A673 (cell line): ENCODE results near the gene COG6. TPM values are rescaled to one million over a fixed set of nuclear protein-coding genes. Genes with fewer than 3 reads are reported as not detected.

Source experiments
- BruUV-seq: library from RNA; stranded (reverse); fragments of 400-500 nt; replicated peaks from 2 replicates; lab custom pipeline; 2021; lab: Mats Ljungman, UMichigan
- CTCF ChIA-PET: fragments of 300-600 bp; sonication (Branson Sonifier 250); formaldehyde crosslinking; loops from one replicate; lab custom pipeline; 2022; ENCODE audit warnings: antibody characterized with exemption; lab: Charles Lee
- POLR2A ChIA-PET: fragments of 300-600 bp; sonication (Branson Sonifier 250); formaldehyde crosslinking; loops from one replicate; lab custom pipeline; 2022; ENCODE audit warnings: antibody characterized with exemption; ENCODE audit not compliant: low non-redundant PET; lab: Charles Lee
- DNase-seq: peaks from one replicate; pipeline ENCODE4 v3.0.0-alpha.2; 2015; ENCODE audit warnings: low spot score
- H3K27ac ChIP-seq: fragments of 200-600 bp; sonication (generic); 2 replicates; pipeline ENCODE4 v1.5.1; 2016; ENCODE audit warnings: mixed run types, low read depth, mild to moderate bottlenecking, mixed read lengths, antibody characterized with exemption, low read length; ENCODE audit not compliant: poor library complexity, severe bottlenecking
- H3K27me3 ChIP-seq: fragments of 200-600 bp; sonication (generic); replicated peaks from 2 replicates; pipeline ENCODE4 v1.6.1; 2017; ENCODE audit warnings: mixed run types, low read depth, mild to moderate bottlenecking, mixed read lengths, antibody characterized with exemption, low read length; ENCODE audit not compliant: insufficient read depth, poor library complexity
- H3K36me3 ChIP-seq: fragments of 200-600 bp; sonication (generic); 2 replicates; pipeline ENCODE4 v1.6.1; 2016; ENCODE audit warnings: mixed run types, mild to moderate bottlenecking, mixed read lengths, antibody characterized with exemption, low read length; ENCODE audit not compliant: insufficient read depth, poor library complexity, severe bottlenecking
- H3K4me1 ChIP-seq: fragments of 200-600 bp; sonication (generic); 2 replicates; pipeline ENCODE4 v1.6.1; 2017; ENCODE audit warnings: mixed run types, mild to moderate bottlenecking, mixed read lengths, antibody characterized with exemption, low read length; ENCODE audit not compliant: insufficient read depth, poor library complexity, severe bottlenecking
- H3K4me3 ChIP-seq: fragments of 200-600 bp; sonication (generic); 2 replicates; pipeline ENCODE4 v1.5.1; 2016; ENCODE audit warnings: low read depth, mixed run types, mild to moderate bottlenecking, mixed read lengths, low read length; ENCODE audit not compliant: poor library complexity, severe bottlenecking
- H3K9me3 ChIP-seq: fragments of 200-600 bp; sonication (generic); 2 replicates; pipeline ENCODE4 v1.6.1; 2016; ENCODE audit warnings: mixed run types, low read depth, mild to moderate bottlenecking, mixed read lengths, antibody characterized with exemption, low read length; ENCODE audit not compliant: poor library complexity, severe bottlenecking
- CTCF ChIP-seq: fragments of 300-800, 200-600 bp; sonication (generic); conservative IDR thresholded peaks from 2 replicates; pipeline ENCODE4 v1.5.1; 2017; ENCODE audit warnings: low read depth, mild to moderate bottlenecking, antibody characterized with exemption, low read length, moderate library complexity, mixed read lengths
- EZH2 ChIP-seq: fragments of 200-600 bp; sonication (generic); IDR thresholded peaks from 2 replicates; pipeline ENCODE4 v1.6.1; 2017; ENCODE audit warnings: borderline replicate concordance, low read depth, mild to moderate bottlenecking, mixed read lengths, antibody characterized with exemption, low read length; ENCODE audit not compliant: poor library complexity, severe bottlenecking
- intact Hi-C: fragments of 100-400 bp; cut with micrococcal nuclease; formaldehyde crosslinking; loops from one replicate; pipeline ENCODE4 v1.10.0; 2022; ENCODE audit not compliant: unreplicated experiment
- total RNA-seq: library from RNA; stranded (reverse); gene quantifications from 2 replicates; pipeline ENCODE4 v1.2.3, GENCODE V29; 2021

The COG6 gene
- total RNA-seq, 1 experiment from 2014 or later, result 33.6 TPM

- TF ChIP-seq CTCF, result no peak
- no peak for TF ChIP-seq EZH2
- Histone ChIP-seq H3K27me3 (no peaks in the 10 kb centered on the region), H3K36me3 (no peaks in the 10 kb centered on the region), H3K9me3 (no peaks in the 10 kb centered on the region), H3K27ac (no peak overlapping the region), H3K4me1 (peaks cover 33% of the 10 kb centered on the region), H3K4me3 (no peak overlapping the region)
- DNase-seq, result no peak
- intact Hi-C loops, result loop anchor here (5.0 to 10.0 kb wide), 4 partner anchors 293 to 1008 kb away; no protein-coding TSS in a partner anchor
- ChIA-PET CTCF (no interaction called here), POLR2A (interaction anchor here (0.6 kb wide), 1 partner anchor 374 kb away, joined by 3 read pairs; no protein-coding TSS in a partner anchor)
- BruUV-seq, result no TSS peak
Observed at GRCh38 chr13:39768962-39769361, 113.5 kb downstream of the COG6 start.

GRCh38 chr13:39770221-39771090, 115.0 kb downstream of the COG6 start:
- ChIA-PET CTCF (no interaction called here), POLR2A (no interaction called here)
- Histone ChIP-seq H3K4me3 (no peak overlapping the region), H3K27ac (no peak overlapping the region), H3K4me1 (peaks cover 33% of the 10 kb centered on the region), H3K36me3 (no peaks in the 10 kb centered on the region), H3K27me3 (no peaks in the 10 kb centered on the region), H3K9me3 (no peaks in the 10 kb centered on the region)
- BruUV-seq, result no TSS peak
- DNase-seq, result no peak
- TF ChIP-seq CTCF, result no peak
- TF ChIP-seq EZH2, result no peak
- intact Hi-C loops, result no loop called here

GRCh38 chr13:39773833-39774232, 118.4 kb downstream of the COG6 start:
- TF ChIP-seq CTCF (no peak), EZH2 (no peak)
- CTCF ChIA-PET, result no interaction called here

More at GRCh38 chr13:39773833-39774232, 118.4 kb downstream of the COG6 start:
- Histone ChIP-seq H3K27me3 (no peaks in the 10 kb centered on the region), H3K36me3 (no peaks in the 10 kb centered on the region), H3K27ac (no peak overlapping the region), H3K9me3 (no peaks in the 10 kb centered on the region), H3K4me1 (no peaks in the 10 kb centered on the region), H3K4me3 (no peak overlapping the region)
- BruUV-seq, result no TSS peak
- POLR2A ChIA-PET, result no interaction called here
- intact Hi-C loops, result no loop called here
- no peak for DNase-seq
